ES-I3 (cell line): Measurements from ENCODE around the gene SEC24D.
"Not testable (repeated sequence)": the region's sequence is repeated elsewhere in the genome, so short reads cannot be mapped to it uniquely, and the experiment has no call there.

Experiments used
- H3K36me3 ChIP-seq: 2 replicates; pipeline ENCODE4 v1.6.1; 2013; ENCODE audit warnings: mild to moderate bottlenecking, low read length, control low read depth, moderate library complexity; ENCODE audit not compliant: insufficient read depth
- H3K4me1 ChIP-seq: 2 replicates; pipeline ENCODE4 v1.6.1; 2013; ENCODE audit warnings: mild to moderate bottlenecking, control low read depth, low read length; ENCODE audit not compliant: insufficient read depth
- H3K9ac ChIP-seq: 2 replicates; pipeline ENCODE4 v1.6.1; 2013; ENCODE audit warnings: low read depth, mild to moderate bottlenecking, low read length, moderate library complexity
- H3K9me3 ChIP-seq: 2 replicates; pipeline ENCODE4 v1.6.1; 2013; ENCODE audit warnings: mild to moderate bottlenecking, low read length, moderate library complexity; ENCODE audit not compliant: control insufficient read depth, insufficient read depth

SEC24D gene

DNA sequence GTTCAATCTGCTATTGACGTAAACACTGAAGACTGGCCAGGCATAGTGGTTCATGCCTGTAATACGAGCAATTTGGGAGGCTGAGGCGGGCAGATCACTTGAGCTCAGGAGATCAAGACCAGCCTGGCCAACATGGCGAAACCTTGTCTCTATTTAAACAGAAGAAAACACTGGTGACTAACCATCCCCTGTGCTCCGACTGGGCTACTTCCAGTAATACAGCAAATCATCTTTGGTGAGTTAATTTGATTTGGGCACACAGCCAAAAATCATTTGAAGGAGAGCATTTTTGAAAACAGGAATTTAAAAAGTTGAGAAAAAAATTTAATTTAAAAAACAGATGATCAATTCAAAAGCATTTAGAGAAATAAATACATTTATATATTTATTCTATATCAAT is 52.0 kb downstream of the SEC24D start:
- Histone ChIP-seq H3K9ac (no peak overlapping the region), H3K4me1 (no peaks in the 10 kb centered on the region), H3K9me3 (peaks cover 8% of the 10 kb centered on the region; the same call in 1 of the 2 replicates), H3K36me3 (peaks cover 5% of the 10 kb centered on the region)

DNA sequence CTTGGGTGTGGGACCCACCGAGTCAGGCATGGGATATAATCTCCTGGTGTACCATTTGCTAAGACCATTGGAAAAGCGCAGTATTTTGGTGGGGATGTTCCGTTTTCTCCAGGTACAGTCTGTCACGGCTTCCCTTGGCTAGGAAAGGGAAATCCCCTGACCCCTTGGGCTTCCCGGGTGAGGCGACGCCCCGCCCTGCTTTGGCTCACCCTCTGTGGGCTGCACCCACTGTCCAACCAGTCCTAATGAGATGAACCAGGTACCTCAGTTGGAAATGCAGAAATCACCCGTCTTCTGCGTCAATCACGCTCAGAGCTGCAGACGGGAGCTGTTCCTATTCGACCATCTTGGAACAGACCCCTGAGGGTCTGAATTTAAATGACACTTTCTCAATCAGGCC is 53.0 kb downstream of the SEC24D start:
- not testable (repeated sequence) for H3K4me1 ChIP-seq, H3K9me3 ChIP-seq, H3K36me3 ChIP-seq, H3K9ac ChIP-seq

DNA sequence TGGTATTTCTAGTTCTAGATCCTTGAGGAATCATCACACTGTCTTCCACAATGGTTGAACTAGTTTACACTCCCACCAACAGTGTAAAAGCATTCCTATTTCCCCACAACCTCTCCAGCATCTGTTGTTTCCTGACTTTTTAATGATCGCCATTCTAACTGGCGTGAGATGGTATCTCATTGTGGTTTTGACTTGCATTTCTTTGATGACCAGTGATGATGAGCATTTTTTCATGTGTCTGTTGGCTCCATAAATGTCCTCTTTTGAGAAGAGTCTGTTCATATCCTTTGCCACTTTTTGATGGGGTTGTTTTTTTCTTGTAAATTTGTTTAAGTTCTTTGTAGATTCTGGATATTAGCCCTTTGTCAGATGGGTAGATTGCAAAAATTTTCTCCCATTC is 58.3 kb downstream of the SEC24D start:
- H3K9me3 ChIP-seq, H3K9ac ChIP-seq, H3K36me3 ChIP-seq: not testable (repeated sequence)
- H3K4me1 ChIP-seq = peaks cover 12% of the 10 kb centered on the region

DNA sequence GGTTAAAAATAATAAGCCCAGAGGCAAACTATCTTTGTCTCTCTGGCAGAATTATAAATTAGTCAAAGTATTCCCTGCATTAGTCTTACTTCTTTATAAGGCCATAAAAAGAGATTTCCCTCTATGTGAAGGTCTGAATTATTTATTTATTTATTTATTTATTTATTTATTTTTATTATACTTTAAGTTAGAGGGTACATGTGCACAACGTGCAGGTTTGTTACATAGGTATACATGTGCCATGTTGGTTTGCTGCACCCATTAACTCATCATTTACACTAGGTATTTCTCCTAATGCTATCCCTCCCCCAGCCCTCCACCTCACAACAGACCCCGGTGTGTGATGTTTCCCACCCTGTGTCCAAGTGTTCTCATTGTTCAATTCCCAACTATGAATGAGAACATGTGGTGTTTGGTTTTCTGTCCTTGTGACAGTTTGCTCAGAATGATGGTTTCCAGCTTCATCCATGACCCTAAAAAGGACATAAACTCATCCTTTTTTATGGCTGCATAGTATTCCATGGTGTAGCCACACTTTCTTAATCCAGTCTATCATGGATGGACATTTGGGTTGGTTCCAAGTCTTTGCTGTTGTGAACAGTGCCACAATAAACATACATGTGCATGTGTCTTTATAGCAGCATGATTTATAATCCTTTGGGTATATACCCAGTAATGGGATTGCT is 58.8 kb downstream of the SEC24D start:
- H3K36me3 ChIP-seq, H3K9me3 ChIP-seq, H3K9ac ChIP-seq: not testable (repeated sequence)
- peaks cover 12% of the 10 kb centered on the region for H3K4me1 ChIP-seq

DNA sequence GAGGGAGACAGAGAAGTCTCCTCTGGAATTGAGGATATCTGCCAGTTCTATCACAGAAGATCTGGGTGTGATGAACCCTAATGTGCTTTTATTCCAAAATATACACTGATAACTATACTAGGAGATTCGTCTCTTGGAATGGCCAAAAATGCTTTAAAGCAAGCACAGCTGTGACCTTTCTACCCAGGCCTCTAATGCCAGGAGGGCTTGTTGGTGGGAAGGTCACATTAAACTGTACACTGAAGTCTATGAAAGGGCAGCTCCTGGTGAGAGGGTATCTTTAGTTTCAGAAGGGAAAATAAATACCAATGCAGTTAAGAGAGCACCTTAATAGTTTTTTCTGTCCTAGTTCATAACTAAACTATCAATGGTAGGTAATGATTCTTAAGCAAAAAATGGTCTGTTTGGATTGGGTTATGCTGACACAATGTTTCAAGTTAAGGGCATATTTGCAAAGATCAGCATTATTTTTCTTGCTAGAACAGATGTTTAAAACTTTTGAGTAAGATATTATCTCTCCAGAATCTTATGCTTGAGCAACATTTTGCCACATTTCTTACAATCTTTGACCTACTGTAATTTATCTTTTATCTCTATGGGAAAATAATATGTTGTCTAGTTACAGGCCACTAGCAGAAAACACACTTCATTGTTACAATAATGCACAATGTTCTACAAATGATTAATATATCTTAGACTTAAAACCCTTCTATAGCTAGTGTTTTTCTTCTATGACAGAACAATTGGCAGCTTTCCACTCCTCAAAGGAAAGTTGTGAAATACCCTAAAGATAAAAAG is 59.6 kb downstream of the SEC24D start:
- peaks cover 12% of the 10 kb centered on the region for H3K4me1 ChIP-seq
- no peaks in the 10 kb centered on the region for H3K36me3 ChIP-seq
- no peaks in the 10 kb centered on the region for H3K9me3 ChIP-seq
- no peak overlapping the region for H3K9ac ChIP-seq

DNA sequence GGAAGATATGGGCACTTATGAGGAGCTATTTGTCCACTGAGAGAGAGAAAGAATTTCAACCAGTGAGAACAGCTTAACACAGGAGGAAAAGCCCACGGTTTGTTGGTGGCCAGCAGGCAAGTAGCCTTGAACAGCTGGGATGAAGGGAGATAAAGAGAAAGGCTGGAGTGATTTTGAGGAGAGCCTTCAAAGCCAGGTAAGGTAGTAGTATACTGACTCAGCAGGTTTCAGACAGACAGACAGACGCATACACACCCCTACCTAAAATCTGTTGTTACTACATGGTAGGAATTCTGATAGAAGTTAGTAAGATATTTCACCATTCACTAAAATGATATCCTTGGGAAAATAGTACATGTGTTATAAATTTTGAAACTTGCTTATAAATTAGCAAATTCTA is 60.5 kb downstream of the SEC24D start:
- Histone ChIP-seq H3K9ac (no peak overlapping the region), H3K4me1 (peaks cover 12% of the 10 kb centered on the region), H3K9me3 (no peaks in the 10 kb centered on the region), H3K36me3 (0 out of 2 replicates have a peak, but pooled peaks cover 2% of the 10 kb centered on the region)

DNA sequence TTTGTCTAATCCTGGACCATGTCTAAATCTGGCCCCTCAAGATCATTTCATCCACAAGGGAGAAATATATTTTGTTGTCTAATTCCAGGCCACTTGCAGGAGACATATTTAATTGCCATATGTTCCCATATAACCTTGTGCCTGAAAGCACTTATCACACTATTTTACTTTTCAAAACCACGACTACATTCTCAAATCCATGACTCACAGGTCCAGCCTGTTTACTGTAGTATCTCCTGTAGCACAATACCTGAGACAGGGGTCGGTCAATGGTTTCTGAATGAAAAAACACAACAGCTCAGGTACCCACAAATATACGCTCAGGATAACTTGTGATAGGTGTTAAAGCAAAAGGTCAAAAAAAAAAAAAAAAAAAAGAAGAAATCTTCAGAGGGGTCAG is 60.9 kb downstream of the SEC24D start:
- Histone ChIP-seq H3K9me3 (no peaks in the 10 kb centered on the region), H3K4me1 (peaks cover 12% of the 10 kb centered on the region), H3K9ac (no peak overlapping the region), H3K36me3 (0 out of 2 replicates have a peak, but pooled peaks cover 2% of the 10 kb centered on the region)

DNA sequence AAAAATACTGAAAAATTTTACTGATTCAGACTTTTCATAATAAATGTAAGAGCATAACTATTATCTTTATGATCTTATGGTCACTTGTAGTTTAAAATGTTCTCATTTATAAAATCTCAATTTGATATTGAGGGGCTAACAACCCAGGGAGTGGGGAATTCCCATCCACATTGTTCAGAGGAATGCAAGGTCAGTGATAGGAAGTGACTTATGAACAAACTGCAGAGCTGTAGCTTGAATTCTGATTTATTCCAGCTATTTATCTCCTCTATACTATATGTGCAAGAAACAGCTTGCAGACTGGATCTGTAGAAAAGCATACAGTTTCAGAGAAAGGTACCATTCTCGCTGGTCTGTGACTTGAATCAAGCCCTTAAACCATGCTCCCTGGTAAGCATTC is 61.6 kb downstream of the SEC24D start:
- Histone ChIP-seq H3K4me1 (peaks cover 12% of the 10 kb centered on the region), H3K9ac (no peak overlapping the region), H3K9me3 (no peaks in the 10 kb centered on the region), H3K36me3 (0 out of 2 replicates have a peak, but pooled peaks cover 2% of the 10 kb centered on the region)

DNA sequence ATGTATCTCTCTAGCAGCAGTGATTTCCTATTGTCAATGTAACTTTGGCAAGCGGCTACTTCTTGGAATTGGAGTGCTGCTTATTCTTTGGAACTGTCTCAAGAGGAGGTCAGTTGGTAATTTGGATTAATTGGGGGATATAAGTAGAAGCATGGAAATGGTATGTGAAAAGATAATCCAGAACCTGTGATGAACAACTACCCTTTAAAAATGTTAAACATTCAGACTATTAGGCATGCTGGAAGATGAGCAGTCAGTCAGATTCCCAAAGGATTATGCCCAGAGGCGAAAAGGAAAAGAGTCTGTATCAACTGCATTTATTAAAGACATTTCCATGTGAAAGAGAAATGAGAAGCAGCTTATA is 62.5 kb downstream of the SEC24D start:
- Histone ChIP-seq H3K4me1 (peaks cover 12% of the 10 kb centered on the region), H3K9ac (no peak overlapping the region), H3K36me3 (0 out of 2 replicates have a peak, but pooled peaks cover 2% of the 10 kb centered on the region), H3K9me3 (no peaks in the 10 kb centered on the region)

DNA sequence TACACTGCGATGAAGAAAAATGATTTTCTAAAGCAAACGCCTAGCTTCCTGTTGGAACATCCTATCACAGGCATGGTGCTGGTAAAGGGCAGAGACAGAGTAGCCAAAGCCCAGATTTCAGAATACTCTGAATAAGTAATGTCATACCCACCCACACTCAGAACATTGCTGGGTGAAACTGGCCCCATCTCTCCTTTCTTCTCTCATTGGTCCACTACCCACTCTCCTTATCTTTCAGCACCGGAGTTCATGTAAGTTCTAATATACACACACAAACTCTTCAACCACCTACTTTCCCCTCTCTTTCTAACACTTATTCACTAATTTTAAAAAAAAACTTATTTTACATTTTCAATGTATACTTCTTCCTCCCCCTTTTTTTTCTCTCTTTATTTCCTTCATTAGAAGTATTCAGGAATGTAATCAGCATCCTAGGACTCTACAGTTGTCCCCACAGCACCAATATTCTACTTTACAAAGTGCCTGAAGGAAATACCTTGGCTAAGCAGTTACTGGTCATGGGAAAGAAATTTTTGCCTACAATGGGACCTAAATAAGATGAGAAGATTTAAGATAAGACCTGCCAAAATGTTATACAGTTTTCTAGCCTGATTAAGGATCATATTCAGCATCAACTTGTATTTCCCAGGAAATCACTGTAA is 63.0 kb downstream of the SEC24D start:
- Histone ChIP-seq H3K36me3 (0 out of 2 replicates have a peak, but pooled peaks cover 2% of the 10 kb centered on the region), H3K4me1 (peaks cover 12% of the 10 kb centered on the region), H3K9me3 (no peaks in the 10 kb centered on the region), H3K9ac (no peak overlapping the region)

DNA sequence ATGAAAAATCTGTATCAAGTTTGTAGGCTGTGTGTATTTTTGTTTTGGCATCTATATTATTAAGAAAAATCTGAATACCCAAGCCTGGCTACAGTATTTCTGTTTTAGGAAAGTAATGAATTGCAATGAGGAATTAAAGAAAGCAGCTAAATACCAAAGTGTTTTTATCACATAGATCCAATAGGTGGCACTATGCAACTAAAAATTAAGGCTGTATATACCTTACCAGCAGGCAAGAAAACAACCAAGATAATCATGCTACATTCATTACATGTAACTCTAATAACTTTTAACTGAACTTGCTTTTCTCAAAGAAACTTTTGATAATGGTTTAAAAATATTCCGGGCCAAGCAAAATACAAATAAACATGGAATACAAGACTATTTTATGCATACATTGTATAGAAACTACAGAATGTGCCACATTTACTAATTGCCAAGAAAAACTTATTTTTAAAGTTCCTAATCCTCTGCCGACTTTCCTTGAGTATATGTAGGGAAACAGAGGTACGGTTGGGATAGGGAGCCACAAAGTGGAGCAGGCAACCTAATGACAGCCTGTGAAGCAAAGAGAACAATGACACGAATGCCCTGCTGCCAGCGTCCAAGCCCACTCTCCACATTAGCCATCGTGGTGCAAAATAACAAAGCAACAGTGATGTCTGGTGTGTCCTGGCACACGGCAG is 63.7 kb downstream of the SEC24D start:
- Histone ChIP-seq H3K9me3 (no peaks in the 10 kb centered on the region), H3K9ac (no peak overlapping the region), H3K4me1 (peaks cover 12% of the 10 kb centered on the region), H3K36me3 (0 out of 2 replicates have a peak, but pooled peaks cover 2% of the 10 kb centered on the region)

DNA sequence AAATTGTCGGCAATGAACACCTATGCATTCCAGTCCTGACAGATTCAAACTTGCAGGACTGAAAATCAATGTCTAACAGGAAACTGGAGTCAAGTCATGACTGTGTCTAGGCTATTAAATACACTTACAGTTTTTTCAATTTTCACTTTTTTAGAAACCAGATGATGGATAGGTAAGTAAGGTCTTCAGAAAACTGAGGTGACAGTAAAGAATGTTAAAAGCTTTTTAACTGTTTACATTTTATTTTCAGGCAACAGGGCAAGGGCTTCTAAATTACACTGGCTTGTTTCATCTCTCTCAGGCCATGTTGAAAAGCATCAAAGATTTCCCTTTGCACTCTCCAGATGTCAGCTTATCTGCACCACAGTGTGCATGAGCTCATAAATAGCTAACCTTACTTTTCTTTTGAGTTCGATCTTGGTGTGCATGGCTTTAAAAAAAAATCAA is 65.2 kb downstream of the SEC24D start:
- no peaks in the 10 kb centered on the region for H3K9me3 ChIP-seq
- peaks cover 12% of the 10 kb centered on the region for H3K4me1 ChIP-seq
- H3K36me3 ChIP-seq = peaks cover 2% of the 10 kb centered on the region; the same call in 1 of the 2 replicates
- H3K9ac ChIP-seq = no peak overlapping the region

DNA sequence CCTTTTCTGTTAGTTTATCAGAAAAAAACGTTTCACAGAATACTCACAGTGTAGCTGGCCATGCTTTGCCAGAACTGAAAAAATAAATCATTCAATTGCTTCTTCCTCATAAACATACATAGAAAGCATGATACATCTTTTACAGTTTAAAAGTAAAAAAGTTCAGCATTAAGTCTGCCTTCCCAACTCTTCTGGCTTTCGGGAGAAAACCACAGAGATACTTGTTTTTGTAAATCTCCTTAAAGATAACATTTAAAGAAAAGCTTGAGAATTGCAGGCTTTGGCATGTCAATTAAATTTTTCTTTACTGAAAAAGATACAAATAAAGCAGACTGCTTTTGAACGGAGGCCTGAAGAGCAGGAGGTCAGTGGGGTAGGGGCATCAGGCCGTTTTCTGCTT is 66.8 kb downstream of the SEC24D start:
- Histone ChIP-seq H3K4me1 (peaks cover 8% of the 10 kb centered on the region; the same call in 1 of the 2 replicates), H3K9me3 (no peaks in the 10 kb centered on the region), H3K9ac (no peak overlapping the region), H3K36me3 (peaks cover 10% of the 10 kb centered on the region)

DNA sequence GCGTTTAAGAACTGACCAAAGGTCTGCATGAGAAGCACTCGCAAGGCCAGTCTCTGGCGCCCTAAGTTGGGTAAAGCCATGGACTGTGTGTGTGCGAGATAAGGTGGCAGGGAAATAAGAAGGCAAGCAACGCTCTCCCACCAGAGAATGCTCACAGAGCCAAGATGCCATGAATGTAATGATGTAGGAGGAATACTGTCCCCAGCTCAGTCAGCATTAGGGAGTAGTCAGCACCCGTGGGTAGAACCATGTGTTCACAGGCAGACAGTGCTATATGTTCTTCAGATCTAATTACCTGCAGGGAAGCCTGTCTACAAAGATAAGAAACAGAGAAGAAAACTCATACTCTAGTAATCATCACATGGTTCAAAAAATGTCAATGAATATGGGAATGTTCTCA is 68.8 kb downstream of the SEC24D start:
- H3K9me3 ChIP-seq = no peaks in the 10 kb centered on the region
- peaks cover 13% of the 10 kb centered on the region for H3K36me3 ChIP-seq
- no peaks in the 10 kb centered on the region for H3K4me1 ChIP-seq
- no peak overlapping the region for H3K9ac ChIP-seq
